GM12878 (cell line): Measurements from ENCODE around the gene TDP2. TPM values are rescaled to one million over a fixed set of nuclear protein-coding genes. Genes with fewer than 3 reads are reported as not detected.

ENCODE experiments used
- CTCF ChIP-seq, 3 experiments: IDR thresholded peaks in 2 of 3; conservative IDR thresholded peaks in 1 of 3; 2 replicates each; pipeline ENCODE4 v1.5.1; 2011; ENCODE audit warnings: low read depth in 3 of 3, low read length in 3 of 3, mild to moderate bottlenecking in 3 of 3, control low read depth in 2 of 3, moderate library complexity in 2 of 3, inconsistent platforms in 1 of 3, mixed read lengths in 1 of 3; ENCODE audit not compliant: control insufficient read depth in 2 of 3, insufficient read depth in 1 of 3; ENCODE audit errors: extremely low read depth in 1 of 3
- DPF2 ChIP-seq: fragments of 450-650 bp; IDR thresholded peaks from 2 replicates; pipeline ENCODE4 v1.6.1; 2017; ENCODE audit warnings: mild to moderate bottlenecking
- ELK1 ChIP-seq: IDR thresholded peaks from 2 replicates; pipeline ENCODE4 v1.6.1; 2012; ENCODE audit warnings: low read depth, low read length, improper control_type of control experiment
- ESRRA ChIP-seq: IDR thresholded peaks from 2 replicates; pipeline ENCODE4 v1.6.1; 2012; ENCODE audit warnings: mild to moderate bottlenecking, low read length, improper control_type of control experiment
- HSF1 ChIP-seq: fragments of 150-350 bp; IDR thresholded peaks from 2 replicates; pipeline ENCODE4 v1.6.1; 2014; ENCODE audit warnings: mild to moderate bottlenecking, low read depth, low read length
- MTA2 ChIP-seq: fragments of 450-650 bp; IDR thresholded peaks from 2 replicates; pipeline ENCODE4 v1.6.1; 2016; ENCODE audit warnings: low read depth, mild to moderate bottlenecking, moderate library complexity
- NR2C1 ChIP-seq: fragments of 450-650 bp; IDR thresholded peaks from 2 replicates; pipeline ENCODE4 v1.6.1; 2017; ENCODE audit warnings: antibody characterized with exemption, mild to moderate bottlenecking, moderate library complexity
- NR2F1 ChIP-seq: fragments of 450-650 bp; conservative IDR thresholded peaks from 2 replicates; pipeline ENCODE4 v1.6.1; 2017; ENCODE audit warnings: mild to moderate bottlenecking
- NRF1 ChIP-seq: conservative IDR thresholded peaks from 2 replicates; pipeline ENCODE4 v1.6.1; 2011; ENCODE audit warnings: mild to moderate bottlenecking, low read depth, low read length, improper control_type of control experiment
- PML ChIP-seq: IDR thresholded peaks from 2 replicates; pipeline ENCODE4 v1.6.1; 2012; ENCODE audit warnings: low read length, inconsistent platforms
- PRDM15 ChIP-seq: fragments of 450-650 bp; formaldehyde crosslinking; IDR thresholded peaks from 2 replicates; pipeline ENCODE4 v1.4.0; 2020; ENCODE audit warnings: mild to moderate bottlenecking, moderate library complexity
- USF1 ChIP-seq: IDR thresholded peaks from 2 replicates; pipeline ENCODE4 v1.6.1; 2011; ENCODE audit warnings: borderline replicate concordance, low read depth, mild to moderate bottlenecking, moderate library complexity, mixed read lengths, low read length; ENCODE audit not compliant: insufficient read depth; ENCODE audit errors: extremely low read length
- ZNF274 ChIP-seq: IDR thresholded peaks from one replicate; pipeline ENCODE4 v1.8.0; 2011; ENCODE audit not compliant: insufficient read length, insufficient read depth
- ZNF592 ChIP-seq: fragments of 450-650 bp; IDR thresholded peaks from 2 replicates; pipeline ENCODE4 v1.6.1; 2017; ENCODE audit warnings: mild to moderate bottlenecking, moderate library complexity
- polyA plus RNA-seq, 11 experiments: library from polyadenylated mRNA; depleted of rRNA in 4 of 11; unstranded in 6 of 11; stranded (reverse) in 5 of 11; fragments of >200 nt; fragmentation: Nextera tagmentation in 4 of 11; fragmentation: Illumina TruSeq in 1 of 11; extraction: Ambion mirVana in 4 of 11; extraction: Trizol in 1 of 11; gene quantifications; 1 replicate in 1 of 11; 2 replicates in 10 of 11; pipeline versions ENCODE4 v1.2.1 to v1.2.3, GENCODE V29; 2011 to 2016; ENCODE audit warnings: inconsistent platforms in 2 of 11, missing spikeins in 2 of 11, low read depth in 1 of 11
- total RNA-seq, 4 experiments: library from RNA; depleted of rRNA in 3 of 4; stranded (reverse); fragments of >200 nt in 3 of 4; fragmentation: Illumina TruSeq in 1 of 4; extraction: Trizol in 1 of 4; gene quantifications; 2 replicates each; pipeline versions ENCODE4 v1.2.1 to v1.2.3, GENCODE V29; 2013 to 2021

The TDP2 gene
- total and polyA plus RNA-seq, 10 of the 15 experiments (the other 5 are each of a cell fraction or from before 2014, with no cell fraction given) = 24.4 to 53.3 (median 38.8) TPM

GRCh38 chr6:24666641-24667377 lies at the start of gene TDP2, which contains the start of gene ACOT13 (continued):
- TF ChIP-seq ELK1 (peak; percentile 37; the same call in 1 of the 2 replicates), CTCF (IDR thresholded peaks at IDR 0.05 in 2 of 3, conservative IDR thresholded peaks at IDR 0.05 in 1 of 3; ENCODE audit: control insufficient read depth in 2 of 3, extremely low read depth in 1 of 3, insufficient read depth in 1 of 3, low read depth in 3 of 3, low read length in 3 of 3) (peak; percentile 24 to 55 (median 51); a peak in 5 of 6 replicates), PRDM15 (CRISPR knock-in tag) (no peak), HSF1 (no peak), NRF1 (peak; percentile 88), ESRRA (0 out of 2 replicates have a peak, but pooled peaks have one; percentile 64), NR2F1 (peak; percentile 23; the same call in 1 of the 2 replicates), USF1 (peak; percentile 5), NR2C1 (peak; percentile 37; the same call in 1 of the 2 replicates), ZNF274 (no peak), PML (peak; percentile 58; the same call in 1 of the 2 replicates), ZNF592 (no peak), DPF2 (no peak; the same call in 1 of the 2 replicates), MTA2 (no peak)
